Erythroblast (primary cell): ENCODE data around the gene KIF1B.

ENCODE experiments used
- GATA1 ChIP-seq: IDR thresholded peaks from 2 replicates; pipeline ENCODE4 v1.6.1; 2011; ENCODE audit warnings: low read depth, mild to moderate bottlenecking, control low read depth, low read length, moderate library complexity
- POLR2A ChIP-seq: IDR thresholded peaks from 2 replicates; pipeline ENCODE4 v1.6.1; 2011; ENCODE audit warnings: mild to moderate bottlenecking, low read length

GRCh38 chr1:10360045-10360444, 149.7 kb downstream of the KIF1B start:
- TF ChIP-seq POLR2A (no peak), GATA1 (no peak)
